GM12873 (cell line): ENCODE measurements around the gene GREB1.

Experiments
- TF ChIP-seq, protein P1 (sequence below): IDR thresholded peaks from 2 replicates; pipeline ENCODE4 v1.5.1; 2012; ENCODE audit warnings: low read depth, mild to moderate bottlenecking, moderate library complexity, low read length, control low read depth; ENCODE audit not compliant: insufficient read depth; ENCODE audit errors: missing control alignments

Gene GREB1

DNA sequence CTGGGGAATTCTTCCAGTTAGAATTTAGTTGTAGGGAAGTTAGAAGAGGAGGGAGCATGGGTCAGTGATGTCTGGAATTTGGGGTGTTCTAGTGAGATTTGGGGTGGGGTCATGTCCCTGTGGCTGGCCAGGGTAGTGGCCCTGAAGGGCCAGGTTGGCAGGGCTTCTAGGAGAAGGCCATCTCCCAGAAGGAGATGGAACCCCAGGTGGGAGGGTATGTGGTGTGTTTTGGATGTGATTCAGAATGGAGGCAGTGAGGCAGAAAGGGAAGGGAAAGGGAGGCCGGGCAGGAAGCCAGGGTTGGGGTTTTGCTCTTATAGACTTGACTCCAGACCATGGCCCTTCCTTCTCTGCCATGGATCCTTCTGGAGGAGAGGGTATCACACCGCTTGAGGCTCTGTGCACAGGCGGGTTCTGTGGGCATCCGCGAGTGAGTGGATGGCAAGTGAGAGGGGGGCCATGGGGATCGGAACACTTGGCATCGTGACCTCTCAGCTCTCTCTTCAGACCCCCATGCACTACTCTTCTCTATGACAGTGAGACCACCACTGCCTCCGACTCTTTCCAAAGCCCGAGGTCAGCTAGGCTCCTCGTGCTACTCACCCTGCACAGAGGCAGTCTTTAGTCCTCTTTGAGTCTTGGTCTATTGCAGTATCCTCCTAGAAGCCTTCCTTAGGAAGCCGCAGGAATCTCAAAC, 7.3 kb downstream of the GREB1 start:
- TF ChIP-seq, protein P1, sequence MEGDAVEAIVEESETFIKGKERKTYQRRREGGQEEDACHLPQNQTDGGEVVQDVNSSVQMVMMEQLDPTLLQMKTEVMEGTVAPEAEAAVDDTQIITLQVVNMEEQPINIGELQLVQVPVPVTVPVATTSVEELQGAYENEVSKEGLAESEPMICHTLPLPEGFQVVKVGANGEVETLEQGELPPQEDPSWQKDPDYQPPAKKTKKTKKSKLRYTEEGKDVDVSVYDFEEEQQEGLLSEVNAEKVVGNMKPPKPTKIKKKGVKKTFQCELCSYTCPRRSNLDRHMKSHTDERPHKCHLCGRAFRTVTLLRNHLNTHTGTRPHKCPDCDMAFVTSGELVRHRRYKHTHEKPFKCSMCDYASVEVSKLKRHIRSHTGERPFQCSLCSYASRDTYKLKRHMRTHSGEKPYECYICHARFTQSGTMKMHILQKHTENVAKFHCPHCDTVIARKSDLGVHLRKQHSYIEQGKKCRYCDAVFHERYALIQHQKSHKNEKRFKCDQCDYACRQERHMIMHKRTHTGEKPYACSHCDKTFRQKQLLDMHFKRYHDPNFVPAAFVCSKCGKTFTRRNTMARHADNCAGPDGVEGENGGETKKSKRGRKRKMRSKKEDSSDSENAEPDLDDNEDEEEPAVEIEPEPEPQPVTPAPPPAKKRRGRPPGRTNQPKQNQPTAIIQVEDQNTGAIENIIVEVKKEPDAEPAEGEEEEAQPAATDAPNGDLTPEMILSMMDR, result no peak

DNA sequence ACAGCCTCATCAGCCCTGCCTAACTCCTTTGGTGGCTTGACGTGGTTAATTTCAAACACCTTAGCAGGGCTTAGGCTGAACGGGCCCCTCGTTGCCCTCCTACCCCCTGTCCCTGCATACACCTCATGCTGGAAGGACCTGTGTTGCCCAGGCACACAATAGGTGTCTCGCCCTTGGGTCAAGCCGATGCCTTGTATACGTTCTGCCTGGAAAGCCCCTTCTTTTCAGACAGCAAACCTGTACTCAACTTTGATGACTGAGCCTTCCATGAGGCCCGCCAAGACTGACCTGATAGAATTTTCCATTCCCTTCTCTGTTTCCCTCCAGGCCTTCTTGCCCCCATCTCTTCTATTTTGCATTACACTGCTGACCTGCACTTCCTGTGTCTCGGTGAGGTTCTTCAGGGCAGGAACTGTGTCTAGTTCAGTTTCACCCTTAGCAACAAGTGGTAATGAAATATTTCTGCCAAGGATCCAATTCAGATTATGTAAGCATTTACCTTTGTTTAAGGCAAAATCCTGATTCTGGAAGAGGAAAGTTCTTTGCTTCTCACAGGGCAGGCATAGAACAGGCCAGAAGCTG, 7.9 kb downstream of the GREB1 start:
- TF ChIP-seq, protein P1, result no peak

DNA sequence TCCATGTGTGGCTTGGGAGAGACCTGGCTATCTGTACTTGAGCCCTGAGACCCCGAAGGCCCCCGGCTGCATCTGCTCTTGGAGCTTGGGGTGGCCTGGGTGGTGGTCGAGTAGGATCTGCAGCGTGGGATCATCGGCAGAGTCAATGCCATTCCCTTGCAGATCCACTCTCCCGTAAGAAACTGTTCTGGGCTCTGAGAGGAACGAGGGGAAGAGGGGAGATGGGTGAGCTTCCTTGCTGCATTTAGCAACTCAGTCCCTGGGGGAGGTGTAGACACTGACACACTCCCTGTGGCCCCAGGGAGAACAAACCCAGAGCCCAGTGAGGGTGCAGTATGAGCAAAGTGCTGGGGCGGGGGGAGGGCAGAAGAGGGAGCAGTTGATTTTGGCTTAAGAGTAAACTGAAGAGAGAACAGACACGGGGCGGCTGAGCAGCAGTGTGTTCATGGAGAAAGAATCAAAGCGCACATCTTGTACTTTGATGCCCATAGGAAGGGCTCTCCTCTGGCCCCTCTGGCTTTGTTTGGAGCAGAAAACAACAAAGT, 8.5 kb downstream of the GREB1 start:
- TF ChIP-seq, protein P1, result no peak

DNA sequence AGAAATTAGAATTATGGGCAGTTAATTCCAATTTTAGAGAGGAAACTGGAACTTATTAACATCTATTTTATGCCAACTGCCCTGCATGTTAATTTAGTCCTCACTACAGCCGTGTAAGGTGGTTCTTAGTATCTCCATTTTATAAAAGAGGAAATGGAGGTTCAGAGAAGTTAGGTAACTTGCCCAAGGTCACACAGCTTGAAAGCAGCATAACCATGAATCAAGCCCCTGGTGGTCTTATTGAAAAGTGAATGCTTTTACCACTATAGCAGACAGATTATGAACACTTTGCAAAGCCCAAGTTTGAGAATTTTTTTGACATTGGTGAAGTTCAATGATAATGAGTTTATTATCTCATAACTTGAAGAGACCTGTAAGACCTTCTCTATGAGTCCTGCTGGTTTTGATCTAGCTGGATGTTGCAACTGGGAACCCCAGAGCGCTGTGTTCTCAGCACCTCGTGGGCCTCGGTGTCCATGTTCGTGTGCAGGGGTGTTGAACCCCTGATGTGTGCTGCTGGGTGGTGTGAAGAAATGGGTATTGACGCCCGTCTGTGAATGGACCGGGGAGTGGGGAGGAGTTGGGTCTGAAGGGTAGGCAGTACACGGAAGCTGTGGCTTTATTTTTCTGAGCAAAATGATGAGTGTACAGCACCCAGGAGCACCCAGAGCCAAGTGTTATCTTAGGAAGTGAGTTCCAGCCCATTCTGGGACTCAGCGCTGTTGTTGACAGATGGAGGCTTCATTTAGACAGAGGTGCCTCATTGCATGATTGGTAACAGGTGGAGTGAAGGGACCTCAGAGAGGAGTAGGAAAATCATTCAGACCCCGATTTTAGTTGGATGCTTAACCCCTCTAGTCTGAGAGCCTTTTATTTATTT, 9.7 kb downstream of the GREB1 start:
- TF ChIP-seq, protein P1, result no peak

DNA sequence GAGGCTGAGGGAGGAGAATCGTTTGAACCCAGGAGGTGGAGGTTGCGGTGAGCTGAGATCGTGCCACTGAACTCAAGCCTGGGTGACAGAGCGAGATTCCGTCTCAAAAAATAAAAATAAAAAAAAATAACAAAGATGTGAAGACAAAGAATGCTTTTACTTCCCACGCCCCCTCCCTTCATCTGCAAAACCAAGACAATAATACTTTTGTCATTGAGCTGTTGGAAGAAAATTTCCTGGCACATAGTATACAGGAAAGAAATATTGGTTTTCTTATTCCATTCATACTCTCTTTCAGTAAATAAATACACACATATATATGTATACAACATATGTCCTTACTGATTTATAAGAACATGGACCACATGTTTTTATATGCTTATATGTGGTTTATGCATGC, 12.2 kb downstream of the GREB1 start:
- TF ChIP-seq, protein P1, result no peak

DNA sequence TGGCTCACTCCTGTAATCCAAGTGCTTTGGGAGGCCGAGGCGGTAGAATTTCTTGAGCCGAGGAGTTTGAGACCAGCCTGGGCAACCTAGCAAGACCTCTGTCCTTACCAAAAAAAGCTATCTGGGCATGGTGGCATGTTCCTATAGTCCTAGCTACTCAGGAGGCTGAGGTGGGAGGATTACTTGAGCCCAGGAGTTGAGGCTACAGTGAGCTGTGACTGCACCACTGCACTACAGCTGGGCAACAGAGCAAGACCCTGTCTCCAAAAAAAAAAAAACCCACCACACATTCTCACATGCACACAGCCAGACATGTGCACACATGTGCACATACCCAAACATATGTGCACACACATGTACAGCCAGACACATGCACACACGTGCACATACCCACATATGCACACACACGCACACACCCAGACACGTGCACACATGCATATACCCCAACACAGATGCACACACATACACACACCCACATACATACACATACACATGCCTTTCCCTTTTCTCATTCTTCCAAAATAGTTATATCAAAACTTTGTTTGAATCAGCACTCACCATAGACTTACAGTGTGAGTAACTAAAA, 14.2 kb downstream of the GREB1 start:
- TF ChIP-seq, protein P1, result no peak
